Measurements from ENCODE around the gene PACRG. TPM values are rescaled to one million over a fixed set of nuclear protein-coding genes. Genes with fewer than 3 reads are reported as not detected.

Gene PACRG
- total and polyA plus RNA-seq, 2 of the 4 experiments (the other 2 are of a cell fraction), result not detected

- TF ChIP-seq CHD1 (IDR thresholded peaks at IDR 0.05; ENCODE audit: low read depth, low read length) (no peak), ELK1 (IDR thresholded peaks at IDR 0.05; ENCODE audit: borderline replicate concordance, low read depth, low read length) (no peak), CEBPB (IDR thresholded peaks at IDR 0.05; ENCODE audit: low read depth, low read length) (no peak), BHLHE40 (IDR thresholded peaks at IDR 0.05; ENCODE audit: low read depth, low read length) (no peak), SMC3 (IDR thresholded peaks at IDR 0.05; ENCODE audit: low read depth, low read length) (no peak), MAFK (IDR thresholded peaks at IDR 0.05; ENCODE audit: low read depth, low read length) (no peak)
- no peak for ATAC-seq (ENCODE audit: low read depth)
- H4K20me1 ChIP-seq (ENCODE audit: insufficient read depth, low read length), result no peaks in the 10 kb centered on the region
- H3K14ac ChIP-seq (replicated peaks; ENCODE audit: low read depth, low read length), result no peak overlapping the region
- no peak overlapping the region for H2BK15ac ChIP-seq (ENCODE audit: low read depth, low read length)
- H3K9me3 ChIP-seq (ENCODE audit: control insufficient read depth, insufficient read depth, low read length), result peaks cover 17% of the 10 kb centered on the region
- dilution Hi-C loops (cut with HindIII; ENCODE audit: low sequenced_read_pairs, unreplicated experiment) (no loop called here), intact Hi-C loops (cut with micrococcal nuclease) (no loop called here), in situ Hi-C loops (cut with MboI; ENCODE audit: low sequenced_read_pairs) (no loop called here)
- no peaks in the 10 kb centered on the region for H3K9me1 ChIP-seq (ENCODE audit: insufficient read depth, low read length)
- 80% methylated on average over 2 of the region's 5 CpGs; no CpG with 5 or more reads in 1 of the 2 experiments for WGBS, 2 experiments (ENCODE audit: extremely low coverage in 2 of 2, insufficient read length in 1 of 2)
- no peak overlapping the region for H2BK5ac ChIP-seq (ENCODE audit: low read depth, low read length, poor library complexity, severe bottlenecking)
- no peaks in the 10 kb centered on the region for H3K27me3 ChIP-seq (ENCODE audit: control insufficient read depth, insufficient read depth, low read length)
- no peak overlapping the region for H4K5ac ChIP-seq (ENCODE audit: low read depth, low read length)
- H3K4me2 ChIP-seq (ENCODE audit: low read depth, low read length), result no peak overlapping the region
- DNase-seq, result no peak
- H3K23ac ChIP-seq (ENCODE audit: low read depth, low read length), result no peak overlapping the region
- H3K79me1 ChIP-seq (ENCODE audit: low read depth in 1 of 2, low read length in 2 of 2), result no peaks in the 10 kb centered on the region
- H3K27ac ChIP-seq (ENCODE audit: insufficient read depth, low read length), result no peak overlapping the region
- no peaks in the 10 kb centered on the region for H3K36me3 ChIP-seq (ENCODE audit: control insufficient read depth, insufficient read depth, low read length)
- no peak overlapping the region for H3K9ac ChIP-seq (ENCODE audit: low read depth, low read length)
- no peak overlapping the region for H3K56ac ChIP-seq (ENCODE audit: extremely low read depth, insufficient read depth, low read length)
- H4K8ac ChIP-seq (ENCODE audit: low read depth in 2 of 2, low read length in 2 of 2), result no peak overlapping the region
- no peak overlapping the region for H2BK120ac ChIP-seq (ENCODE audit: low read depth, low read length)
- BruUV-seq (replicated peaks), result no TSS peak
- H2BK20ac ChIP-seq (ENCODE audit: low read depth, low read length), result no peak overlapping the region
- no peak overlapping the region for H2AFZ ChIP-seq (replicated peaks; ENCODE audit: low read length, poor library complexity)
- CTCF ChIA-PET, result no interaction called here
- H2AK9ac ChIP-seq (replicated peaks; ENCODE audit: low read depth, low read length, poor library complexity), result no peak overlapping the region
- POLR2A ChIA-PET (ENCODE audit: unreplicated experiment), result no interaction called here
- no peak overlapping the region for H3K4me3 ChIP-seq (ENCODE audit: insufficient read depth, low read depth, low read length)
- no peak overlapping the region for H3K4ac ChIP-seq (ENCODE audit: low read depth, low read length)
- H3K18ac ChIP-seq (ENCODE audit: low read depth, low read length), result no peak overlapping the region
- no peaks in the 10 kb centered on the region for H3K4me1 ChIP-seq (ENCODE audit: control insufficient read depth, insufficient read depth, low read length)
- H2AK5ac ChIP-seq (ENCODE audit: low read depth, low read length), result no peak overlapping the region
- no peak overlapping the region for H4K91ac ChIP-seq (ENCODE audit: insufficient read depth, low read depth, low read length)
Observed at GRCh38 chr6:163085426-163085825, 357.7 kb downstream of the PACRG start.
